Measurements from ENCODE around the gene CLEC20A. TPM values are rescaled to one million over a fixed set of nuclear protein-coding genes. Genes with fewer than 3 reads are reported as not detected.

CLEC20A gene
- total RNA-seq, 2 donors from 2014 or later = 3.0 TPM; not detected in 1

DNA sequence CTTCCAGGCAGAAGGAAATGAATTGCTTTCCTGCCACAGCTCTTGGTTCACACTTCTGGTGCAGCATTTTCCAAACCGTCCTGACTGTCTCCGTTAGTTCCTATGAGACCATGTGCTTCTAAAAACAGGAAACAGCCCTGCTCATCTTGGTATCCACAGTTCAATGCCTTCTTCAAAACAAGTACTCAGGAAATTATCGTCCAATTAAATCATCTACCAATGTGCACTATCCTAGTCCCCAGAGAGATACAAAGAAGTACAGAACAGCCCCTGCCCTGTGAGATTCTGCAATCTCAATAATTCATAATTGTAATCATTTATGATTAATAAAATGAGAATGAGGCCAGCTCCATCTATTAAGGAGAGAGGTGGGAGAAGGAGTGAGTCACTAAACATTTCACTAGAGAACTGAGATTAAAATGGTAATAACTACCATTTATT is 11.2 kb downstream of the CLEC20A start:
- ATAC-seq (ENCODE audit: insufficient number of reproducible peaks, low FRiP score, low read depth) (no peak), DNase-seq (ENCODE audit: low spot score) (no peak)
- Histone ChIP-seq H3K9me3 (no peaks in the 10 kb centered on the region), H3K4me1 (ENCODE audit: control insufficient read depth in 1 of 2, low read depth in 2 of 2) (peaks cover 2 to 17% of the 10 kb centered on the region in 2 donors), H3K27ac (no peak overlapping the region), H3K27me3 (replicated peaks; ENCODE audit: insufficient read depth) (no peaks in the 10 kb centered on the region), H3K4me3 (no peak overlapping the region), H3K36me3 (no peaks in the 10 kb centered on the region)
- TF ChIP-seq, protein P1, sequence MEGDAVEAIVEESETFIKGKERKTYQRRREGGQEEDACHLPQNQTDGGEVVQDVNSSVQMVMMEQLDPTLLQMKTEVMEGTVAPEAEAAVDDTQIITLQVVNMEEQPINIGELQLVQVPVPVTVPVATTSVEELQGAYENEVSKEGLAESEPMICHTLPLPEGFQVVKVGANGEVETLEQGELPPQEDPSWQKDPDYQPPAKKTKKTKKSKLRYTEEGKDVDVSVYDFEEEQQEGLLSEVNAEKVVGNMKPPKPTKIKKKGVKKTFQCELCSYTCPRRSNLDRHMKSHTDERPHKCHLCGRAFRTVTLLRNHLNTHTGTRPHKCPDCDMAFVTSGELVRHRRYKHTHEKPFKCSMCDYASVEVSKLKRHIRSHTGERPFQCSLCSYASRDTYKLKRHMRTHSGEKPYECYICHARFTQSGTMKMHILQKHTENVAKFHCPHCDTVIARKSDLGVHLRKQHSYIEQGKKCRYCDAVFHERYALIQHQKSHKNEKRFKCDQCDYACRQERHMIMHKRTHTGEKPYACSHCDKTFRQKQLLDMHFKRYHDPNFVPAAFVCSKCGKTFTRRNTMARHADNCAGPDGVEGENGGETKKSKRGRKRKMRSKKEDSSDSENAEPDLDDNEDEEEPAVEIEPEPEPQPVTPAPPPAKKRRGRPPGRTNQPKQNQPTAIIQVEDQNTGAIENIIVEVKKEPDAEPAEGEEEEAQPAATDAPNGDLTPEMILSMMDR (IDR thresholded peaks at IDR 0.05) = no peak

DNA sequence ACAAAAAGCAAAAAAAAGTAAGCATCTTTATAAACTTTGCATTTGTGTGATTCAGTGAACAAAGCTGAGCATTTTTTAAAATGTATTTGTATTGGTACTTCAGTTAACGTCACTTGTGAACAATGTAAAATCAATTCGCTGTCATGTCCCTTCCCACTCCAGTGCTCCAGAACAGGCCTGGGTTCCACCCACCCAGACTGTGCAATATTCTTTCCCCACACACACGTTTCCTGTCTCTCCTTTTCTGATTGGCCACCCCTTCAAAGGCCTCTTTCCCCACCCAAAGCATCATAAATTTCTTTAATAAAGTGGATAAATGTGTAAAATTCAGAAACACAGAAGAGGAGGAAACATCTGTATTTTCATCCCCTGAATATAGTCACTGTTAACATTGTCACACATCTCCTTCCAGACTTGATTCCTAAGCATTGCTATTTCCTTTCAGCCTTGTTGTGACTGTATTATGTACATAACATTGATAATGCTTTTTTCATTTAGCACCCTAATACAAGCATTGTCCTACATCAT is 12.0 kb downstream of the CLEC20A start:
- H3K9me3 ChIP-seq = no peaks in the 10 kb centered on the region
- no peak overlapping the region for H3K4me3 ChIP-seq
- no peak for DNase-seq (ENCODE audit: low spot score)
- H3K27ac ChIP-seq = no peak overlapping the region
- no peak for ATAC-seq (ENCODE audit: insufficient number of reproducible peaks, low FRiP score, low read depth)
- no peaks in the 10 kb centered on the region for H3K36me3 ChIP-seq
- H3K4me1 ChIP-seq (ENCODE audit: control insufficient read depth in 1 of 2, low read depth in 2 of 2) = peaks cover 2 to 17% of the 10 kb centered on the region in 2 donors
- H3K27me3 ChIP-seq (replicated peaks; ENCODE audit: insufficient read depth) = no peaks in the 10 kb centered on the region
- TF ChIP-seq, protein P1 (IDR thresholded peaks at IDR 0.05) = no peak

DNA sequence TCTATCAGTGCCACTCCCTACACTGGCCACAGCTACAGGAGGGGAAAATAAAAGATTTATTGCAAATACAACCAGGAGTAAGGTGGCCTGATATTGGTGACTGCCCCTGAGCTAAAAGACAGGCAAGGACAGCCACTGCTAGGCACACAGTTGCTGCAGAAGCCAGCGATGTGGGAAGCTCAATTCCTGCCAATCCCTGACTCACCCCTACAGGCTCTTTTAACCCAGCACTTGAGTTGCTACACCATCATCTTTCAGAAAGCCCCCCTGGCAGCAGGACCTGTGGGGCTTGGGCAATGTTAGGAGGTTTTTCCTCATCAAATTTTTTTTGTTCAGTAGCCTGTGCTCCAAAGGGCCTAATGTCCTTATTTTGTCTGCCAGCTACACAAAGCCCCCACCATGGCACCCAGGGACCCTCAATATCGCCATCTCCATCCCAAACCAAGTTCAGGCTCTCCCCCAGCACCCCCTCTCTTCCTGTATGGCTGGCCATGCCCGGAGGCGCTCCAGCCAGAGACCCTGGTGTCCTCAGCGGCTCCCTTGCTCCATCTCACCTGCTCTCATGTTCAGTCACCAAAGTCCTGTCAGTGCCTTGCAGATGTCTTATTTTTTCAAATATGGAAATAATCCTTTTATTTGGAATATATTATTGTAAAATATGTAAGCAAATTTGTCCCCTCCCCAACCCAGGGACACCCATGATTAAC is 13.4 kb downstream of the CLEC20A start:
- DNase-seq (ENCODE audit: low spot score) (no peak), ATAC-seq (ENCODE audit: insufficient number of reproducible peaks, low FRiP score, low read depth) (no peak)
- peaks cover 2 to 17% of the 10 kb centered on the region in 2 donors for H3K4me1 ChIP-seq (ENCODE audit: control insufficient read depth in 1 of 2, low read depth in 2 of 2)
- no peaks in the 10 kb centered on the region for H3K36me3 ChIP-seq
- H3K9me3 ChIP-seq = no peaks in the 10 kb centered on the region
- H3K27ac ChIP-seq = no peak overlapping the region
- no peak overlapping the region for H3K4me3 ChIP-seq
- TF ChIP-seq, protein P1 (IDR thresholded peaks at IDR 0.05) = no peak
- H3K27me3 ChIP-seq (replicated peaks; ENCODE audit: insufficient read depth) = no peaks in the 10 kb centered on the region

DNA sequence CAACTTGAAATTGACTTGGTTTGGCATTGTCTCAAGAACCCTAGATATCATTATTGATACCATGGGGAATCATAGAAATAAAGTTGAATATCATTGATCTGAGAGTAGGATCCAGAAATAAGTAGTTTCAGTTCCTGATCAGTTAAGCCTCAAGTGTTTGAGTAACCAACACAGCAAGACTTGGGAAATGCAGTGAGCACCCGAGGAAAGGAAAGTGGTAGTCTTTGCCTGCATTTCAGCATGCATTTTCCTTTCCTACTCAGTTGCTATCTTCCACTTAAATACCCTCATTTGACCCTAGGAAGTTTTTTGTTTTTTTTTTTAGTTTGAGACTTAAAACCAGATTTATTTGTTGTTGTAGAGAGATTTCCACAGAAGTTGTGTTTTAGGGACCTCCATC is 18.9 kb downstream of the CLEC20A start:
- Histone ChIP-seq H3K4me3 (no peak overlapping the region), H3K9me3 (no peaks in the 10 kb centered on the region), H3K4me1 (ENCODE audit: control insufficient read depth in 1 of 2, low read depth in 2 of 2) (no peaks in the 10 kb centered on the region), H3K27ac (no peak overlapping the region), H3K36me3 (peaks cover 9% of the 10 kb centered on the region), H3K27me3 (replicated peaks; ENCODE audit: insufficient read depth) (no peaks in the 10 kb centered on the region)
- DNase-seq (ENCODE audit: low spot score) (no peak), ATAC-seq (ENCODE audit: insufficient number of reproducible peaks, low FRiP score, low read depth) (no peak)
- TF ChIP-seq, protein P1 (IDR thresholded peaks at IDR 0.05) = no peak

DNA sequence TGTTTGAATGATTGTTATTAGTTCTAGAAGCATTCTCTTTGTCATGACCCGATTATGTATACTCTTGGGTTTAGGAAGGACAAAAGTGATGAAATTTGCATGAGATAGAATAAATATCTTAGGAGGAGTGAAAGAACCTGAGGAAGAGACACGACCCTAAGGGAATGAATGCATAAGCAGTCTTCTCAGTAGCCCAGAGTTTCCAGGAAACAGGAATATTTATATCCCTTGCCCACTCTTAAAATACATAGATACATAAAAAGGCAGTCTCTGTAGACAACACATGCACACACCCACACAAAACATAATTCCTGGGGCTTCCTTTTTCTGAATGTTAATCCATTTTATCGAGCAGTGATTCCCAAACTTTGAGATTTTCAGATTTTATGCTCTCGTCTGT is 19.4 kb downstream of the CLEC20A start:
- ATAC-seq (ENCODE audit: insufficient number of reproducible peaks, low FRiP score, low read depth) (no peak), DNase-seq (ENCODE audit: low spot score) (no peak)
- Histone ChIP-seq H3K27ac (no peak overlapping the region), H3K36me3 (peaks cover 9% of the 10 kb centered on the region), H3K27me3 (replicated peaks; ENCODE audit: insufficient read depth) (no peaks in the 10 kb centered on the region), H3K9me3 (no peaks in the 10 kb centered on the region), H3K4me1 (ENCODE audit: control insufficient read depth in 1 of 2, low read depth in 2 of 2) (no peaks in the 10 kb centered on the region), H3K4me3 (no peak overlapping the region)
- TF ChIP-seq, protein P1 (IDR thresholded peaks at IDR 0.05) = no peak

Measured in thoracic aorta (tissue), 2 donors.